IPS-15b (cell line): ENCODE data around the gene PKD1.
"Not testable (repeated sequence)": the region's sequence is repeated elsewhere in the genome, so short reads cannot be mapped to it uniquely, and the experiment has no call there.

Experiments used
- H3K27me3 ChIP-seq: one replicate; pipeline ENCODE4 v1.6.1; 2013; ENCODE audit warnings: low read length; ENCODE audit not compliant: control insufficient read depth, insufficient read depth
- H3K36me3 ChIP-seq: one replicate; pipeline ENCODE4 v1.6.1; 2013; ENCODE audit warnings: low read length; ENCODE audit not compliant: control insufficient read depth, insufficient read depth
- H3K4me1 ChIP-seq: one replicate; pipeline ENCODE4 v1.6.1; 2013; ENCODE audit warnings: mild to moderate bottlenecking, low read length; ENCODE audit not compliant: control insufficient read depth, insufficient read depth
- H3K4me3 ChIP-seq: one replicate; pipeline ENCODE4 v1.5.1; 2013; ENCODE audit warnings: low read depth, low read length
- H3K9ac ChIP-seq: one replicate; pipeline ENCODE4 v1.6.1; 2013; ENCODE audit warnings: low read depth, mild to moderate bottlenecking, low read length
- H3K9me3 ChIP-seq: one replicate; pipeline ENCODE4 v1.6.1; 2013; ENCODE audit warnings: mild to moderate bottlenecking, low read length; ENCODE audit not compliant: control insufficient read depth, insufficient read depth

The PKD1 gene

DNA sequence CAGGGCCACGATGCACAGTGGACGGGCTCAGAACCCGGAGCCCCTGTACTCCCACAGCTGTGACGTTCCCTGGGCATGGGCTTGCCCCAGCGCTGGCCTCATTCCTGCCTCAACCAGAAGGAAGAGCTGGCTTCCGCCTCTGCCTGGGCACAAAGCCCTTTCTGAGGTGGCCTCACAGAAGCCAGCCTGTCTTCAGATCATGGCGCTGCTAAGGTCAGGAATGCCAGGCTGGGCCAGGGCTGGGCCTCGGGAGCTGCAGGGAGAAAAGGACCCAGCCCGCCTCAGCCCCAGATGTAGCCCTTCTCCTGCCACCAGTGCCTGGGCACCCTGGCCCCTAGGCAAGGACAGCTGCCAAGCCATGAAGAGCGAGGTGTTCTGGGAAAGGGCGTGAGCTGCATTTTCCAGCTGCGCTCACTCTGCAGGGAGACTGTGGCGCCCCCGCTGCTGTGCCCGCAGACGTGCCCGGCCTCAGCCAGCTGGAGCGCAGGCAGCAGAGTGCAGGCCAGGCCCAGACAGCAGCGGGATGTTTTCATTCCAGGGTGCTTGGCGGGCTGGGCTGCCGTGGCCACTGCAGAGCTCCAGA lies 9.4 kb downstream of the PKD1 start:
- H3K9ac ChIP-seq = peak overlapping the region; percentile 12
- H3K27me3 ChIP-seq, H3K4me1 ChIP-seq, H3K36me3 ChIP-seq, H3K4me3 ChIP-seq, H3K9me3 ChIP-seq: not testable (repeated sequence)

DNA sequence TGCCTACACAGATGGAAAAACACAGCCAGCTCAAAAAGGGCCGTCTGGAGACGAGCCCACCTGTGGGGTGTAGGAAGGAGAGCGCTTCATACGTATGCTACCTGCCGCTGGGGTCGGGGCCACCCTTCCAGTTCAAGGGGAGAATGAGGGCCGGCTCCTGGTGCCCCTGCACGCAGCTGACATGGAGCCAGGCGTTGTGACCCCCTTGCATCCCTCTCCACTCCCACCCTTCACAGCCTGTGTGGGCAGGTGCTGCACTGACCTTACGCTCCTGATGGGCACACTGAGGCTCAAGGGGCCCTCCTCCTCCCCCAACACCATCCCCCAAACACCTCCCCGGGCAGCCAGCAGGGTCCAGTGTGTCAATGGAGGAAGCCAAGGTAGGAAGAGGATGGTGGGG lies 10.1 kb downstream of the PKD1 start:
- H3K27me3 ChIP-seq, H3K36me3 ChIP-seq, H3K4me3 ChIP-seq, H3K4me1 ChIP-seq, H3K9me3 ChIP-seq: not testable (repeated sequence)
- H3K9ac ChIP-seq = peak overlapping the region; percentile 12

DNA sequence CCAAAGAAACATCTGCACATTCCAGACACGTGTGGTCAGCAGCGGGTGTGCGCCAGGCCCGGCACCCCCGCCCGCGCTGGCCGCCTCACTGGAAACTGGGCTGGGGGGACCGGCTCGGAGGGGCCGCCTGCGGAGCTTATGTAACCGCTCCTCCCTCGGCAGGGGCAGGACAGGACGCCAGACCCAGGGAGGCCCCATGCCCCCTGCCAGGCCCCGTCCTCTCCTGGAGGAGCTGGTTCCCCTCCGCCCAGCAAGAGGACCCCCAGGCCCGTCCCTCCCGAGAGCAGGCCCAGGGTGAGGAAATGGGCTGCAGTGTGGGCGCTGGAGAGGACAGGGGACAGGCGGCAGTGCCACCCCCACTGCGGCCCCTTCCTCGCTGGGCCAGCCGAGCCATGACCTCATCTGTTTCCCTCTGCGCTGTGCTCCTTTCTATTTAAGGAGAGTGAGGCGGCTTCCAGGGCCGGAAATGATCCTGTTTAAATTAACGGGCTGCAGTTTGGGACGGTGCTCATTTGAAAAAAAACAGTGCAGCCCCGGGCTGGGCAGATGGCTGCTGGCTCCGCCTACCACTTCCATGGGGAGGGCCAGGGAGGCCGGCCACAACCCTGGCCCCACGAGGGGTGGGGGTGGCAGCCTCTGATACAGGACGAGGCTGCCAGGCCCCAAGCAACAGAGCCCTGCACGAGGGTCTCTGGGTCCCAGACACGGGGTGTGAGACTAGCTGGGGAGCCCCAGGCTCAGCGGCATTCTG lies 10.8 kb downstream of the PKD1 start:
- H3K4me3 ChIP-seq, H3K9ac ChIP-seq, H3K9me3 ChIP-seq, H3K4me1 ChIP-seq, H3K27me3 ChIP-seq, H3K36me3 ChIP-seq: not testable (repeated sequence)

DNA sequence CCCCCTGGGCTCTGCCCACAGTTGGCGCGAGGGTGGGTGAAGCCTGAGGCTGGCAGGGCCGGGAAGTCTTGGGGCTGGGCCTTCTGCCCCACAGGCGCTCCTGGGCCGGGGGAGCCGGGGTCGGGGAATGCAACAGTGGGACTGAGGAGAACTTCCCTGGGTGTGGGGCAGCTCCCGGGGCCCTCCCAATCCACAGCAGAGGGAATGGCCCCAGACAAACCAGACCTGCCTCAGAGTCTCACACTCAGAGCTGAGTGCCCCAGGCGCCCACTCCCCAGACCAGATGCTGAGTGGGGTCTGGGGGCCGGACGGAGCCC lies 11.4 kb downstream of the PKD1 start:
- H3K4me1 ChIP-seq, H3K27me3 ChIP-seq, H3K36me3 ChIP-seq, H3K9me3 ChIP-seq, H3K4me3 ChIP-seq, H3K9ac ChIP-seq: not testable (repeated sequence)

DNA sequence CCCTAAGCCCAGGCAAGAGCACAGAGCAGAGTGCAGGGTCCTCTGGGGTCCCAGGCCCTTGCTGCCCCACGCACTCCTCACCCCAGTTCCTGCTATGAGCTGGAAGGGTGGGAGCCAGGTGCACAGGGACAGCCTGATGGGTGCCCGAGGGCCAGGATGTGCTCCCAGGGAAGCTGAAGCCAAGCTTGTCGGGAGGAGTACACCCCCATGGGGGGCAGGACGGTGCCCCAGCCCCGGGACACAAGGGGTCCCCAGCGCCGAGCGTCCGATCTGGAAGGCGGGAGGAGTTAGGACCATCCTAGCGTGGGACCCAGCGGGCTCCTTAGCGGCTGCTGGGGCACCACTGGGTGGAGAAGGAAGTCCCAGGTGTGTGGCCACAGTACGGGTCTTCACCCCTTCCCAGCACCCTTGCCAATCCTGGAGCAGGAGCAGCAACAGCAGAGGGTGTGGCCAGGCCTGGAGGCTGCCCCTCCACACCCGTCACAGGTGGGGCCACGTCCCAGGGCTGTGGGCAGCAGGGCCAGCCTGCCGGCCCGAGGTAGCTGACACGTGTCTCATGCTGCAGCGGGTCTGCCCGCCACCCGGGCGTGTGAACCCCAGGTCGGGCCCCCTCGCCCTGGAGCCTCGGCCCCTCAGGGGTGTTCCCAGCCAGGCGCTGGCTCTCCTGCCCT lies 11.9 kb downstream of the PKD1 start:
- not testable (repeated sequence) for H3K27me3 ChIP-seq, H3K9me3 ChIP-seq, H3K4me1 ChIP-seq, H3K4me3 ChIP-seq, H3K9ac ChIP-seq, H3K36me3 ChIP-seq

DNA sequence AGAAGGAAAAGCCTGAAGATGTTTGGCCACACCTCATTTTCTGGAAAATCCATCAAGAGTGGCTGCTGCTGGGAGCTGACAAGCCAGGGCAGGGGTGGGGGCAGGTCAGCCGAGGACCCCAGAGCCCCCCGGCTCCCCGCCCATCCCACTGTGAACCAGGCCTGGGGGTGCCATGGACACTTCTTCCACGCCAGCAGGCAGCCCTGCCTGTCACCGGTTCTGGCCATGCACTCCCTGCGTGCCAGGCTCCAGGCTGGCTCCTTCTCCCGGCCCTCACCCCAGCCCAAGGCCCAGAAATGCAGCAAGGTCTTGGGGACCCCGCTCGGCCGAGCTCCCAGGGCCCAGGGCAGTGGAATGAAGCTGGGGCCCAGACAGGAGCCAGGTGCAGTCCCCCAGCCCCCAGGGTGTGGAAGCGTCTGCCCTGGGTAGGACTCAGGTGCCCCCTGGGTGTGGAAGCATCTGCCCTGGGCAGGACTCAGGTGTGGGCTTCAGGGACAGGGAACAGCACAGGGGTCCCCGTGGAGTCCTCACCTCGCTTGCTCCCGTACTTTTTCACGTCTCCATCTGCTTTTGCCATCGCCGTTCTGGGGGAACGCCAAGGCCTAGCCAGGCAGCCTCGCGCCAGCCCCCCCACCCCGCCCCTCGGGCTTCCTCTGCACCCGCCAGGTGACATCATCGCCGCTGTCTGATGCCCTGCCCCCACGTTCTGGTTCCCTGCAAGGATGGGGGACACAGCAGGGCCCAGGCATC lies 12.6 kb downstream of the PKD1 start:
- not testable (repeated sequence) for H3K27me3 ChIP-seq, H3K9ac ChIP-seq, H3K4me3 ChIP-seq, H3K9me3 ChIP-seq, H3K4me1 ChIP-seq, H3K36me3 ChIP-seq

DNA sequence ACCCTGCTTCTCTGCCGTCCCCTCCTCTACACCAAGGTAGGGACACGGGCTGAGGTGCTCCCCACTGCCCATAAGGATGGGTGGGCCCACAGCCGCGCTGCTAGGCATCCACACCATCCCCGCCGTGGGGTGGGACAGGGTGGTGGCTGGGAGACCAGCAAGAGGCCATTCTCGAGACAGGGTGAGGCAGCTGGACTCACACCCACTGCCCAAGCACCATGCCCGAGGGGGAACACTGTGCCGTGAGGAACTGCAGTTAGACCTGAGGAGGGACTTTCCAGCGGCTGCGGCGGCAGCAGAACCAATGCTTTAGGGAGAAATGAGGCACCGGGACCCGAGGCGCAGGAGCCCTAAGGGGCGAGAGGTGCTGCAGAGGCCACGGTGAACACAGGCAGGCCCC lies 13.3 kb downstream of the PKD1 start:
- no peak overlapping the region for H3K4me3 ChIP-seq
- H3K9me3 ChIP-seq = no peaks in the 10 kb centered on the region
- H3K9ac ChIP-seq = no peak overlapping the region
- no peaks in the 10 kb centered on the region for H3K36me3 ChIP-seq
- no peaks in the 10 kb centered on the region for H3K4me1 ChIP-seq
- no peaks in the 10 kb centered on the region for H3K27me3 ChIP-seq

DNA sequence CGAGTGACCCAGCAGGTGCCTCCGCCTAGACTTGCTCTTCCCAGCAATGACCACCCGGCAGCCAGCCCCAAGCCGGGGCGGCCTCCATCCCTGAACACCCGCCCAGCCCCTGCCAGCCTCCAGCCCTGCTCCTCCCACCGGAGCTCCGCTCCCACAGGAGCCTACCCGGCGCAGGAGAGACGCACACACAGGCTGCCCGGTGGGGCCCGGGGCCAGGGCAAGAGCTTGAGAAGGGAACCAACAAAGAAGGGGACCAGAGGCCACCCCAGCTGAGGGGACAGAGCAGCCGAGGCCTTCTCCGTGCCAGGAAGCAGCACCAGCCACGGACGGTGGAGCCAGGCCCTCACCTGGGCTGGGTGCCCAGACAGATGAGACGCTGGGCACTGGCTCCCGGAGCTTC lies 13.8 kb downstream of the PKD1 start:
- Histone ChIP-seq H3K4me1 (no peaks in the 10 kb centered on the region), H3K9ac (no peak overlapping the region), H3K4me3 (no peak overlapping the region), H3K27me3 (no peaks in the 10 kb centered on the region), H3K36me3 (no peaks in the 10 kb centered on the region), H3K9me3 (no peaks in the 10 kb centered on the region)

DNA sequence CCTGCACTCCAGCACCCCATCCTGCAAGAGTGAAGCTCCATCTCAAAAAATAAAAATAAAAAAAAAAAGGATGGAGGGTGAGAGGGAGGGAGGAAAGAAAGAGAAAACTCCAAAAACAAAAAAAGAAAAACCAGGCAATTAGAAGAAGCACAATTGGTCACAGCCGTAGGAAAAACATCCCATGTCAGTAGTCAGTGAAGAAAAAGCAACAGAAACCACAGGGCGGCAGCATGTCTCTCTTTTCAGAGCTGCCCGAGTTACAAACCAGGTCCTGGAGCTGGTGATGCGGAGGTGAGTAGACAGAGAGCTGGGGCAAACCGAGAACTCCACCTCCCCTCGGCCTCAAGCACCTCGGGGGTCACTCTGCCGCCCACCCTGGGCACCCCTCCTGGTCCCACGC lies 14.4 kb downstream of the PKD1 start:
- H3K4me1 ChIP-seq, H3K9ac ChIP-seq, H3K4me3 ChIP-seq, H3K36me3 ChIP-seq, H3K9me3 ChIP-seq, H3K27me3 ChIP-seq: not testable (repeated sequence)

DNA sequence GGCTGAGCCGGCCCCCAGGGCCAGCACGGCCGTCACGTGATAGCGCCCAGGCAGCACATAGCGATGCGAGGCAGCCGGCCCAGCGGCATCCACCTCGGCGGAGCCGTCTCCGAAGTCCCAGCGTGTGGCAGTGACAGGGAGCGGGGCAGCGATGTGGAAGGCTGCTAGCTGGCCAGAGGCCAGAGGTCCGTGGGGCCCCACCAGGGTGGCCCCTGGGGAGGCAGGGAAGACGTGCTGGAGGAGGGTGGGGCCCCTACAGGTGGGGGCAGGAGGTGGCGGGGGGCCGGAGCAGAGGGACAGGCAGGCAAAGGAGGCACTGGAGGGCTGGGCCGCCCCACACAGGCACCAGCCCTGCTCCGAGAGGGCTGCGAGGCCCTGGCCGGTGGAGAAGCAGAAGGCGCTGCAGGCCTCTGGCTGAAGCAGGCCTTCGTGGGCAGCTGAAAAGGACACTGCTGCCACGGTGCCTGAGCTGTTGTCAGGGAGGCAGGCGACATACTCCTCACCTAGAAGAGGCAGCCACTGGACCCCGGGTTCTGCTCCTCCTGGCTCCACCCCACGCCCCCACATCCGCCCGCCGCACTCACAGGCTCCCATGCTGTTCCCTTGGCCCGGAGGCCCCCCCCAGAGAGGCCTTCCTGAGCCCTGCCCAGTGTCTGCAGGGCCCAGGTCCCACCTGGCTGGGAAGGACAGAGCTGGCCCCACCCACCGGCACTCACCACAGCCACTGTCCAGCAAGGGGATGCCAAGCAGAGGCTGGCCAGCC lies 17.6 kb downstream of the PKD1 start:
- not testable (repeated sequence) for H3K4me3 ChIP-seq, H3K4me1 ChIP-seq, H3K9ac ChIP-seq, H3K9me3 ChIP-seq, H3K36me3 ChIP-seq, H3K27me3 ChIP-seq

DNA sequence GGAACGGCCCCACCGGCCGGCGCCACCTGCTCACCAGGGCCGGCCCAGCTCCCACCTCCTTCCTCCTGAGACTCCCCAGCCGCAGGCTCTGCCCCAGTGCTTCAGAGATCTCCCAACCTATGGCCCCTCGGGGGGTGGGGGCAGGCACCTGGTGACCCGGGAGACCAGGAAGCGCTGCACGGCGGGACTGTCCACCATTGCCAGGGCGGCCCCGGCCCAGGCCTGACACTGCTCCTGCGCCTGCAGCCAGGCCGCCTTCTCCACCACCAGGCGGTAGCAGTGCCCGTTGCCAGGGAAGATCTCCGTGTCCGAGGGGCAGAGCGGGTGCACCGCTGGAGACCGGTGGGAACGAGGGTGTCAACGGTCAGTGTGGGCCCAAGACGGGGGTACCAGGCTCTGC lies 18.4 kb downstream of the PKD1 start:
- H3K36me3 ChIP-seq, H3K4me3 ChIP-seq, H3K27me3 ChIP-seq, H3K9ac ChIP-seq, H3K4me1 ChIP-seq, H3K9me3 ChIP-seq: not testable (repeated sequence)
